Activated CD4-positive, alpha-beta T cell treated with anti-CD3 and anti-CD28 coated beads, Interleukin-2, amount 50 U/mL, for 16 hours (primary cell): ENCODE results near the gene KCNF1.

Experiments used
- DNase-seq: peaks from one replicate; pipeline ENCODE4 v3.0.0-alpha.2; 2020

Gene KCNF1

GRCh38 chr2:10905006-10905861, 6.5 kb upstream of the KCNF1 start:
- DNase-seq: no peak

- no peak for DNase-seq
These were observed 5.9 kb upstream of the KCNF1 start for GRCh38 chr2:10905862-10906143.

- DNase-seq: no peak
These were observed 4.7 kb upstream of the KCNF1 start for GRCh38 chr2:10906926-10907625.

- no peak for DNase-seq
These were observed 3.5 kb upstream of the KCNF1 start for GRCh38 chr2:10908195-10908594.

GRCh38 chr2:10909050-10909995, 2.4 kb upstream of the KCNF1 start:
- peak; percentile 20 for DNase-seq

- DNase-seq: no peak
These were observed 1.8 kb upstream of the KCNF1 start for GRCh38 chr2:10909996-10910341.

GRCh38 chr2:10910625-10911024, 1.1 kb upstream of the KCNF1 start:
- no peak for DNase-seq

GRCh38 chr2:10912076-10912731, 470 bp downstream of the KCNF1 start:
- no peak for DNase-seq

GRCh38 chr2:10912796-10913455, 1.2 kb downstream of the KCNF1 start:
- no peak for DNase-seq

- DNase-seq: no peak
These were observed 2.0 kb downstream of the KCNF1 start for GRCh38 chr2:10913501-10914271.

GRCh38 chr2:10914272-10914693, 2.5 kb downstream of the KCNF1 start:
- no peak for DNase-seq

GRCh38 chr2:10915236-10915635, 3.5 kb downstream of the KCNF1 start:
- DNase-seq: no peak

- no peak for DNase-seq
These were observed 4.1 kb downstream of the KCNF1 start for GRCh38 chr2:10915731-10916276.

GRCh38 chr2:10916953-10917352, 5.2 kb downstream of the KCNF1 start:
- no peak for DNase-seq

GRCh38 chr2:10917927-10918326, 6.2 kb downstream of the KCNF1 start:
- no peak for DNase-seq

- no peak for DNase-seq
These were observed 7.1 kb downstream of the KCNF1 start for GRCh38 chr2:10918661-10919409.

GRCh38 chr2:10919410-10919770, 7.7 kb downstream of the KCNF1 start:
- DNase-seq: no peak

GRCh38 chr2:10919771-10920621, 8.3 kb downstream of the KCNF1 start:
- no peak for DNase-seq

GRCh38 chr2:10920764-10921388, 9.1 kb downstream of the KCNF1 start:
- no peak for DNase-seq
